OCI-LY1 (cell line): ENCODE measurements around the gene SUN5.

Source experiments
- H2AFZ ChIP-seq: fragments of 200-600 bp; sonication (generic), shearing (Covaris generic); 2 replicates; pipeline ENCODE4 v1.6.0; 2014; ENCODE audit warnings: antibody characterized with exemption, mild to moderate bottlenecking, low read length
- H3F3A ChIP-seq: fragments of 200-600 bp; sonication (generic), shearing (Covaris generic); 2 replicates; pipeline ENCODE4 v1.6.0; 2014; ENCODE audit warnings: mild to moderate bottlenecking, antibody characterized with exemption, low read length, moderate library complexity; ENCODE audit not compliant: insufficient read depth
- H3K27ac ChIP-seq: fragments of 200-600 bp; sonication (generic); 2 replicates; pipeline ENCODE4 v1.5.1; 2014; ENCODE audit warnings: low read length, mixed run types, mild to moderate bottlenecking, low read depth; ENCODE audit not compliant: poor library complexity, severe bottlenecking
- H3K27me3 ChIP-seq: fragments of 200-600 bp; sonication (generic); 2 replicates; pipeline ENCODE4 v1.6.0; 2014; ENCODE audit warnings: antibody characterized with exemption, mild to moderate bottlenecking, low read length, moderate library complexity; ENCODE audit not compliant: insufficient read depth
- H3K36me3 ChIP-seq: fragments of 200-600 bp; sonication (generic); 2 replicates; pipeline ENCODE4 v1.6.1; 2014; ENCODE audit warnings: mild to moderate bottlenecking, antibody characterized with exemption, low read length, moderate library complexity, mixed read lengths; ENCODE audit not compliant: insufficient read depth
- H3K4me1 ChIP-seq: fragments of 200-600 bp; sonication (generic); 2 replicates; pipeline ENCODE4 v1.5.1; 2014; ENCODE audit warnings: mild to moderate bottlenecking, low read length, moderate library complexity; ENCODE audit not compliant: insufficient read depth, severe bottlenecking
- H3K4me2 ChIP-seq: fragments of 200-600 bp; sonication (generic), shearing (Covaris generic); 2 replicates; pipeline ENCODE4 v1.6.1; 2014; ENCODE audit warnings: low read length
- H3K4me3 ChIP-seq: fragments of 200-600 bp; sonication (generic); 2 replicates; pipeline ENCODE4 v1.5.1; 2014; ENCODE audit warnings: low read length, low read depth, mild to moderate bottlenecking, mixed read lengths; ENCODE audit not compliant: poor library complexity, severe bottlenecking
- H3K79me2 ChIP-seq: fragments of 200-600 bp; shearing (Covaris generic); 2 replicates; pipeline ENCODE4 v1.6.1; 2016; ENCODE audit warnings: mixed run types, low read length, mixed read lengths; ENCODE audit not compliant: insufficient read depth
- H3K9ac ChIP-seq: fragments of 200-600 bp; sonication (generic), shearing (Covaris generic); 2 replicates; pipeline ENCODE4 v1.6.1; 2014; ENCODE audit warnings: mild to moderate bottlenecking, low read length, mixed read lengths
- H3K9me2 ChIP-seq: fragments of 200-600 bp; sonication (generic), shearing (Covaris generic); 2 replicates; pipeline ENCODE4 v1.6.1; 2014; ENCODE audit warnings: low read depth, mild to moderate bottlenecking, low read length, mixed read lengths
- H3K9me3 ChIP-seq: fragments of 200-600 bp; shearing (Covaris generic); 2 replicates; pipeline ENCODE4 v1.6.1; 2014; ENCODE audit warnings: low read length, mixed read lengths
- H4K20me1 ChIP-seq: fragments of 200-600 bp; sonication (generic), shearing (Covaris generic); 2 replicates; pipeline ENCODE4 v1.6.0; 2016; ENCODE audit warnings: mild to moderate bottlenecking, low read length; ENCODE audit not compliant: insufficient read depth
- CTCF ChIP-seq: fragments of 200-600 bp; sonication (generic), shearing (Covaris generic); IDR thresholded peaks from 2 replicates; pipeline ENCODE4 v1.5.1; 2017; ENCODE audit warnings: mild to moderate bottlenecking, antibody characterized with exemption, low read length, moderate library complexity, mixed read lengths
- EZH2 ChIP-seq: fragments of 200-600 bp; sonication (generic), shearing (Covaris generic); IDR thresholded peaks from 2 replicates; pipeline ENCODE4 v1.8.0; 2017; ENCODE audit warnings: borderline replicate concordance, mixed run types, mild to moderate bottlenecking, antibody characterized with exemption, low read length, moderate library complexity, mixed read lengths

The SUN5 gene

GRCh38 chr20:33014336-33015113 lies 10.3 kb upstream of the SUN5 start:
- Histone ChIP-seq H3K9me2 (no peaks in the 10 kb centered on the region), H3K27me3 (peaks cover 3% of the 10 kb centered on the region; the same call in 1 of the 2 replicates), H3K27ac (no peak overlapping the region), H3K36me3 (no peaks in the 10 kb centered on the region), H4K20me1 (no peaks in the 10 kb centered on the region), H3K4me2 (no peak overlapping the region), H3K4me3 (no peak overlapping the region), H3K9ac (no peak overlapping the region), H2AFZ (no peak overlapping the region), H3K9me3 (no peaks in the 10 kb centered on the region), H3K4me1 (no peaks in the 10 kb centered on the region), H3K79me2 (no peaks in the 10 kb centered on the region), H3F3A (no peaks in the 10 kb centered on the region)
- TF ChIP-seq CTCF, result no peak
- TF ChIP-seq EZH2, result no peak

- TF ChIP-seq EZH2 (no peak), CTCF (no peak)
- H3K27me3 ChIP-seq, result peaks cover 3% of the 10 kb centered on the region; the same call in 1 of the 2 replicates
Observed at GRCh38 chr20:33013701-33014326, 9.6 kb upstream of the SUN5 start.

GRCh38 chr20:33012327-33013189 lies 8.3 kb upstream of the SUN5 start:
- Histone ChIP-seq H3K79me2 (no peaks in the 10 kb centered on the region), H3K4me1 (no peaks in the 10 kb centered on the region), H3K27ac (no peak overlapping the region), H3K27me3 (peaks cover 3% of the 10 kb centered on the region; the same call in 1 of the 2 replicates), H4K20me1 (no peaks in the 10 kb centered on the region), H3F3A (no peaks in the 10 kb centered on the region), H3K9ac (no peak overlapping the region), H3K36me3 (no peaks in the 10 kb centered on the region), H2AFZ (no peak overlapping the region), H3K4me2 (no peak overlapping the region), H3K4me3 (no peak overlapping the region), H3K9me3 (no peaks in the 10 kb centered on the region), H3K9me2 (no peaks in the 10 kb centered on the region)
- TF ChIP-seq EZH2 (no peak), CTCF (no peak)

More at GRCh38 chr20:33013701-33014326, 9.6 kb upstream of the SUN5 start:
- H3K4me2 ChIP-seq, result no peak overlapping the region
- no peaks in the 10 kb centered on the region for H3K79me2 ChIP-seq
- no peaks in the 10 kb centered on the region for H3K36me3 ChIP-seq
- no peaks in the 10 kb centered on the region for H3K4me1 ChIP-seq
- no peaks in the 10 kb centered on the region for H3K9me2 ChIP-seq
- H3K9me3 ChIP-seq, result no peaks in the 10 kb centered on the region
- H3K4me3 ChIP-seq, result no peak overlapping the region
- no peak overlapping the region for H3K27ac ChIP-seq
- H4K20me1 ChIP-seq, result no peaks in the 10 kb centered on the region
- H2AFZ ChIP-seq, result no peak overlapping the region
- H3F3A ChIP-seq, result no peaks in the 10 kb centered on the region
- H3K9ac ChIP-seq, result no peak overlapping the region
